Heart left ventricle (tissue), 16 donors: ENCODE results near the gene VWA5B1. TPM values are rescaled to one million over a fixed set of nuclear protein-coding genes. Genes with fewer than 3 reads are reported as not detected.

Source experiments
- ATAC-seq, 4 donors: fragments of 200-7000 bp; cut with Tn5 transposase; one replicate each; pipeline ENCODE4 v1.9.1; 2020 to 2022; ENCODE audit warnings: moderate library complexity in 4 of 4, mild to moderate bottlenecking in 3 of 4, moderate number of reproducible peaks in 1 of 4
- DNase-seq, 5 donors: peaks; one replicate each; pipeline ENCODE4 v3.0.0-alpha.2; 2020
- H3K27ac ChIP-seq, 12 donors: fragments of 200-600 bp; sonication (generic) in 4 of 12; one replicate each; pipeline versions ENCODE4 v1.5.0 to v1.8.0; 2016 to 2022; ENCODE audit warnings: mild to moderate bottlenecking in 2 of 12
- H3K27me3 ChIP-seq, 9 donors: fragments of 200-600 bp; sonication (generic) in 2 of 9; one replicate each; pipeline versions ENCODE4 v1.5.1 to v1.8.0; 2016 to 2022; ENCODE audit warnings: mild to moderate bottlenecking in 3 of 9
- H3K36me3 ChIP-seq, 9 donors: fragments of 200-600 bp; sonication (generic) in 2 of 9; one replicate each; pipeline versions ENCODE4 v1.5.0 to v1.8.0; 2018 to 2022; ENCODE audit warnings: mild to moderate bottlenecking in 2 of 9
- H3K4me1 ChIP-seq, 12 donors: fragments of 200-600 bp; sonication (generic) in 4 of 12; one replicate each; pipeline versions ENCODE4 v1.5.0 to v1.8.0; 2016 to 2022; ENCODE audit warnings: mild to moderate bottlenecking in 3 of 12
- H3K4me3 ChIP-seq, 12 donors: fragments of 200-600 bp; sonication (generic) in 4 of 12; one replicate each; pipeline versions ENCODE4 v1.5.0 to v1.8.0; 2017 to 2022; ENCODE audit warnings: mild to moderate bottlenecking in 9 of 12, moderate library complexity in 4 of 12
- H3K9me3 ChIP-seq, 12 donors: fragments of 200-600 bp; sonication (generic) in 4 of 12; one replicate each; pipeline versions ENCODE4 v1.5.0 to v1.8.0; 2016 to 2022; ENCODE audit warnings: mild to moderate bottlenecking in 1 of 12
- POLR2A ChIP-seq, 2 donors: fragments of 450-650 bp; IDR thresholded peaks; one replicate each; pipeline ENCODE4 v1.6.1; 2017; ENCODE audit warnings: antibody characterized with exemption in 2 of 2, mild to moderate bottlenecking in 2 of 2, moderate library complexity in 2 of 2
- WGBS, 4 donors: extraction: QIAGEN DNeasy Blood & Tissue Kit in 2 of 4; methylation state at CpG; one replicate each; pipeline versions ENCODE4 v1.1.5 to v1.1.7; 2013 to 2018; 5-methylcytosine and 5-hydroxymethylcytosine counted together
- intact Hi-C, 10 donors: fragments of 100-400 bp; cut with DNase I; formaldehyde crosslinking; loops; one replicate each; pipeline versions ENCODE4 v1.11.1 to v1.14.2; 2022
- polyA plus RNA-seq, 2 donors: library from polyadenylated mRNA; stranded (reverse); fragments of 200-250 nt; gene quantifications; one replicate each; pipeline ENCODE4 v1.2.3, GENCODE V29; 2013
- total RNA-seq, 9 donors: library from RNA; depleted of rRNA in 2 of 9; stranded (reverse); fragments of >200 nt in 2 of 9; fragmentation: NEBNext Ultra II Directional in 3 of 9; extraction: Animal tissue kit (Norgen Biotek cat#: 25700) in 3 of 9; gene quantifications; one replicate each; pipeline versions ENCODE4 v1.1.0 to v1.2.4, GENCODE V29; 2016 to 2023
- TF ChIP-seq, protein P1 (sequence below), 12 donors: fragments of 200-600 bp; sonication (generic) in 4 of 12; IDR thresholded peaks; one replicate each; pipeline versions ENCODE4 v1.5.0 to v1.8.0; 2018 to 2022; ENCODE audit warnings: antibody characterized with exemption in 12 of 12, mild to moderate bottlenecking in 5 of 12
- donor health status: ischemic (EF 13 %, LVEDD 7.1; RV severe dilation, severe dysfunction).
- donor health status: healthy with polysubstance abuse.
- donor health status: DM: no; HTN: yes; CAD: no.
- donor health status: DM: no; HTN: no; CAD: no.
- donor health status: ischemic (EF 25% LVEDD 6.9; RV normal size, moderate dysfunction).
- donor health status: ischemic (EF 25% LVEDD 5.7; RV mildly dilated, moderate dysfunction).
- donor health status: healthy.
- donor health status: DM: yes; HTN: yes; CAD: no.
- donor health status: ischemic (EF 35%, LVEDD 5.7; RV mildly dilated, moderate dysfunction).
- donor health status: nonischemic (EF 11% LVEDD 7.7; RV severe dilation, severe dysfunction).
- donor health status: DM: yes; HTN: yes; CAD: no.
- donor health status: PGD.
- donor health status: ischemic (EF 29% LVEDD 5.4; RV normal size, mild dysfunction).
- donor health status: nonischemic (EF 23%, LVEDD 6.1; RV moderate dilation, normal function).

VWA5B1 gene
- total and polyA plus RNA-seq, 11 donors = 0.04 to 0.88 (median 0.12) TPM; not detected in 4

DNA sequence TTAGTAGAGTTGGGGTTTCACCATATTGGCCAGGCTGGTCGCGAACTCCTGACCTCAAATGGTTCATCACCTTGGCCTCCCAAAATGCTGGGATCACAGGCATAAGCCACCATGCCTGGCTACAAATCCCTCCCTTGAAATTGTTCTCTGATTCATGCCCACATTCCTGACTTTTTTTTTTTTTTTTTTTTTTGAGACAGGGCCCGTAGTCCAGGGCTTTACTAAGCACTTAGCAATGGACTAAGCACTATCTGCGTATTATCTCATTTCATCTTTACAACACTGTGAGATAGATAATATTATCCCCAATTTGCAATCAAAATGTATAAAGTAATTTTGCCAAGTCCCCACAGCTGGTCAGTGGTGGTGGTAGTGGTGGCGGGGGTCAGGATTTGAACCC, 58.9 kb downstream of the VWA5B1 start:
- no peaks in the 10 kb centered on the region for H3K4me1 ChIP-seq
- ATAC-seq (no peak), DNase-seq (no peak)
- TF ChIP-seq POLR2A (IDR thresholded peaks at IDR 0.05) = no peak
- TF ChIP-seq, protein P1, sequence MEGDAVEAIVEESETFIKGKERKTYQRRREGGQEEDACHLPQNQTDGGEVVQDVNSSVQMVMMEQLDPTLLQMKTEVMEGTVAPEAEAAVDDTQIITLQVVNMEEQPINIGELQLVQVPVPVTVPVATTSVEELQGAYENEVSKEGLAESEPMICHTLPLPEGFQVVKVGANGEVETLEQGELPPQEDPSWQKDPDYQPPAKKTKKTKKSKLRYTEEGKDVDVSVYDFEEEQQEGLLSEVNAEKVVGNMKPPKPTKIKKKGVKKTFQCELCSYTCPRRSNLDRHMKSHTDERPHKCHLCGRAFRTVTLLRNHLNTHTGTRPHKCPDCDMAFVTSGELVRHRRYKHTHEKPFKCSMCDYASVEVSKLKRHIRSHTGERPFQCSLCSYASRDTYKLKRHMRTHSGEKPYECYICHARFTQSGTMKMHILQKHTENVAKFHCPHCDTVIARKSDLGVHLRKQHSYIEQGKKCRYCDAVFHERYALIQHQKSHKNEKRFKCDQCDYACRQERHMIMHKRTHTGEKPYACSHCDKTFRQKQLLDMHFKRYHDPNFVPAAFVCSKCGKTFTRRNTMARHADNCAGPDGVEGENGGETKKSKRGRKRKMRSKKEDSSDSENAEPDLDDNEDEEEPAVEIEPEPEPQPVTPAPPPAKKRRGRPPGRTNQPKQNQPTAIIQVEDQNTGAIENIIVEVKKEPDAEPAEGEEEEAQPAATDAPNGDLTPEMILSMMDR (IDR thresholded peaks at IDR 0.05) = no peak
- H3K27ac ChIP-seq = no peak overlapping the region
- peaks cover 0 to 10% (median 0%) of the 10 kb centered on the region in 12 donors for H3K9me3 ChIP-seq
- no peak overlapping the region for H3K4me3 ChIP-seq
- H3K36me3 ChIP-seq = no peaks in the 10 kb centered on the region
- H3K27me3 ChIP-seq = peaks cover 0 to 8% (median 0%) of the 10 kb centered on the region in 9 donors
- intact Hi-C loops = no loop called here
- 84 to 94% (median 92%) methylated on average over 5 of the region's 5 CpGs for WGBS, 4 donors

DNA sequence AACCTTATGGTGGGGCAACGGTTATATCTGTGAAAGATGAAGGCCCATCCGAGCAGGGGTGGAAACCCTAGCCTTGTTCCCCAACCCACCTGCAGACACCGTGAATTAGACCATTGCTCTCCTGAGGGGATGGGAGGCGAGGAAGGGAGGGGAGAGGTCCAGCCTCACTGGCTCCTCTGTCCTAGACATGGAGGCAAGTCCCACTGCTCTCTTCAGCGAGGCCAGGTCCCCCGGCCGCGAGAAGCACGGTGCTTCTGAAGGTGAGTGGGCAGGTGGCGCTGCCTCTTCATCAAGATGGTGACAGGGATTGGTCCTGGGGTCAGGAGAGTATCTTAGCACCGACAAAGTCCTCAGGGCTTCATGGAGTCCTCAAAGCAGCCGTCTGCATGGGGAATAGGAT, 59.3 kb downstream of the VWA5B1 start:
- Histone ChIP-seq H3K4me3 (no peak overlapping the region), H3K9me3 (peaks cover 0 to 10% (median 0%) of the 10 kb centered on the region in 12 donors), H3K36me3 (no peaks in the 10 kb centered on the region), H3K4me1 (no peaks in the 10 kb centered on the region), H3K27ac (no peak overlapping the region), H3K27me3 (peaks cover 0 to 7% (median 0%) of the 10 kb centered on the region in 9 donors)
- 82 to 92% (median 87%) methylated on average over 12 of the region's 12 CpGs for WGBS, 4 donors
- no peak for TF ChIP-seq POLR2A (IDR thresholded peaks at IDR 0.05)
- TF ChIP-seq, protein P1 (IDR thresholded peaks at IDR 0.05) = no peak
- no peak for ATAC-seq
- DNase-seq = no peak
- intact Hi-C loops = loop anchor here in 1 of 10 donors (10.0 kb wide), 1 partner anchor 125 kb away; no protein-coding TSS in a partner anchor

DNA sequence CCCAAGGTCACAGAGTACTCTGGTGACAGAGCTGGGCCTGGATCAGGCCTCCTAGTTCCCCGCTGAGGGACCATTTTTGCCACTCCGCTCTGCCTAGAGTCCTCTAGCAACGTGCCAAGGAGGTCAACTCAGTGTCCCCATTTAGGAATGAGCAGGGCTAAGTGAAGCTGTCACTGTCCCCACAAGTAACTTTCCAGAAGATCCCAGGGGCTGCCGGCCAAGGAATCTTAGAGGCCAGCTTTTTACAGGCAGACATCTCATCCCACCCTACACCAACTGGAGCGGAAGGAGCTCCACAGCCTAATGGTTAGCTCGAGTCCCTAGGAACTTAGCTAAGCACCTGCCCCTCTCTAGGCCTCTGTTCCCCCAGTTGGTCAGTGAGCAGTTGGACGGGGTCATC, 59.7 kb downstream of the VWA5B1 start:
- DNase-seq (no peak), ATAC-seq (no peak)
- no peak overlapping the region for H3K27ac ChIP-seq
- no peak overlapping the region for H3K4me3 ChIP-seq
- H3K27me3 ChIP-seq = peaks cover 0 to 5% (median 0%) of the 10 kb centered on the region in 9 donors
- H3K4me1 ChIP-seq = no peaks in the 10 kb centered on the region
- intact Hi-C loops = loop anchor here in 1 of 10 donors (10.0 kb wide), 1 partner anchor 126 kb away; no protein-coding TSS in a partner anchor
- H3K36me3 ChIP-seq = no peaks in the 10 kb centered on the region
- peaks cover 0 to 10% (median 0%) of the 10 kb centered on the region in 12 donors for H3K9me3 ChIP-seq
- TF ChIP-seq POLR2A (IDR thresholded peaks at IDR 0.05) = no peak
- TF ChIP-seq, protein P1 (IDR thresholded peaks at IDR 0.05) = no peak
- WGBS, 4 donors = 83 to 94% (median 90%) methylated on average over 6 to 7 of the region's 7 CpGs

DNA sequence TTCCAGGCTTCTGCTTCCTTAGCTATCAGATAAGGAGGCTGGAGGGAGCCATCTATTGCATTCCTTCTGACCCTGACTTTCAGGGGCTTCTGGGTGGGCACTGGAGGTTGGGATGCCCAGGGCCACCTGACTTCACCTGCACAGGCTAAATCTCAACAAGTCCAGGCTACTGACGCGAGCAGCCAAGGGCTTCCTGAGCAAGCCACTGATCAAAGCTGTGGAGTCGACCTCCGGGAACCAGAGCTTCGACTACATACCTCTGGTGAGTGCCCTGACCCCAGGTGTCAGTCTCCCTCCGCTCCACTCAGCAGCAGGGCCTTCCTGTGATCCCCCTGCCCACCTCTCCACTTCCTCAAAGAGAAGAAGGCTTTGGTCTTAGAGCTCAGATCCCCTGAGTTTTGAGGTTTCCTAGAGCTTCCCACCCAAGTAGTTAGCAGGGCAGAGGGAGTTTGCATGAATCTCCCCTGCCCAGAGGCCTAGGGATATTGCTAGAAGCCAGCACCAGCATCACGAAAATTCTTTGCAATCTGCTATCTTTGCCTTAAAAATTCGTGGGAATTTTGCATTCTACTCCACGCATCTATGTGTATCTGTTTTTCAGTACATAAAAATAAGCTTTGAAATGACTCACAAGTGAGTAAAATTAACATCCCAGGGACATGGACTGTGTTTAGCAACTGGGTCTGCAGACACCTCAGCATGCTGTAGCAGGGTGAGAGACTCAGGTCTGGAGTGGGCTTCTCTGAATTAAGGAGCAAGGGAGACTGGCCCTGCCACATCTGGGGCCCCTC, 61.4 kb downstream of the VWA5B1 start:
- intact Hi-C loops = loop anchor here in 1 of 10 donors (10.0 kb wide), 1 partner anchor 127 kb away; no protein-coding TSS in a partner anchor
- ATAC-seq = no peak
- WGBS, 4 donors = 56 to 77% (median 70%) methylated on average over 9 of the region's 9 CpGs
- no peak overlapping the region for H3K27ac ChIP-seq
- TF ChIP-seq POLR2A (IDR thresholded peaks at IDR 0.05) = no peak
- TF ChIP-seq, protein P1 (IDR thresholded peaks at IDR 0.05) = no peak
- H3K4me3 ChIP-seq = no peak overlapping the region
- H3K4me1 ChIP-seq = no peaks in the 10 kb centered on the region
- H3K27me3 ChIP-seq = no peaks in the 10 kb centered on the region
- DNase-seq = no peak
- H3K9me3 ChIP-seq = no peaks in the 10 kb centered on the region
- no peaks in the 10 kb centered on the region for H3K36me3 ChIP-seq
